ENCODE measurements around the gene CHN1. TPM values are rescaled to one million over a fixed set of nuclear protein-coding genes. Genes with fewer than 3 reads are reported as not detected.

CHN1 gene
- total RNA-seq, 4 donors from 2014 or later: 3.4 to 60.2 (median 7.1) TPM

DNA sequence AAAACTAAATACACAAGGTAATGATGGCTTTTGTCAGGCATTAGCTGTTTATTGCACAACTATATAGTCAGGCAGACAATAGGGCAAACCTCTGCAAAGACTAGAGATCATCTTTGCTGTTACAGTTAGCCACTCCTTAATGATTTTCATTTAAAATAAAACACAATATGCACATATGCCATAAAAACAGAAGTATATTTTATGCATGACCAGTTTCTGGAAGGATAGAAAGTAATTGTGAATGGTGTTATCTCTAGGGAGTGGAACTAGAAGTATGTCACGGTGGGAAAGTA, 102.0 kb downstream of the CHN1 start:
- H3K27ac ChIP-seq: no peak overlapping the region
- DNase-seq: no peak

DNA sequence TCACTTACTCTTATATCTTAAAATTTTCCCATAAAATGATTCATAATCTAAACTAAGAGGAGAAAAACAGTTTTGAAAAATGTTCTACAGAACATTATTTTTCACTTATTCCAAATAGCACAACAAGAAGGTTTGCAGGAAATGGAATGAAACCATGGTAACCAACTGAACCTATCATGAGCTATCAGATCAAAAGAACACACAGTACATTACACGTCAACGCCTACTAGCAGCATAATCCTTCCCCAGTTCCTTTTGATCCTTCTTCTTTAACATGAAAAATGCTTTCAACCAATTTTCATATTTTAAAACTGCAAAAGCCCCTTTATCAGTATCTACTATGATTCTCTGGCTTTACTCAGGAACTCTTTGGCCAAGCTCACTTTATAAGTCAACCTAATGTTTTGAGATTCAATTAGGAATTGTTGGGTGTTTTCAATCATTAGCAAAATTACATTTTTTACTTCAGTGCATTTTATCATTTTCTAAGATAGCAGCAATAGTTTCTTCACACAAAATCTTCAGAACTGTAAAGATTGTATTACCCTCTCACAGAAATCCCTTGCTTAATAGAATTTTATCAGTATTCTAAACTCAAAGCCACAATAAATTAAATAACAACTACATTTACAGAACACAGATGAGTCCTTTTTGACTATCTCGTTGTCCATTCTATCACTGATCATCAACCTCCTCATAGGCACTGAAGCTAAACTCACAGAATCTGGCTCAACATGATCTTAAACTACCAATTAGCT, 102.5 kb downstream of the CHN1 start:
- no peaks in the 10 kb centered on the region for H3K36me3 ChIP-seq
- H3K27ac ChIP-seq: no peak overlapping the region
- no peaks in the 10 kb centered on the region for H3K27me3 ChIP-seq
- no peaks in the 10 kb centered on the region for H3K4me1 ChIP-seq
- no peak for TF ChIP-seq POLR2A (IDR thresholded peaks at IDR 0.05)
- TF ChIP-seq, protein P1, sequence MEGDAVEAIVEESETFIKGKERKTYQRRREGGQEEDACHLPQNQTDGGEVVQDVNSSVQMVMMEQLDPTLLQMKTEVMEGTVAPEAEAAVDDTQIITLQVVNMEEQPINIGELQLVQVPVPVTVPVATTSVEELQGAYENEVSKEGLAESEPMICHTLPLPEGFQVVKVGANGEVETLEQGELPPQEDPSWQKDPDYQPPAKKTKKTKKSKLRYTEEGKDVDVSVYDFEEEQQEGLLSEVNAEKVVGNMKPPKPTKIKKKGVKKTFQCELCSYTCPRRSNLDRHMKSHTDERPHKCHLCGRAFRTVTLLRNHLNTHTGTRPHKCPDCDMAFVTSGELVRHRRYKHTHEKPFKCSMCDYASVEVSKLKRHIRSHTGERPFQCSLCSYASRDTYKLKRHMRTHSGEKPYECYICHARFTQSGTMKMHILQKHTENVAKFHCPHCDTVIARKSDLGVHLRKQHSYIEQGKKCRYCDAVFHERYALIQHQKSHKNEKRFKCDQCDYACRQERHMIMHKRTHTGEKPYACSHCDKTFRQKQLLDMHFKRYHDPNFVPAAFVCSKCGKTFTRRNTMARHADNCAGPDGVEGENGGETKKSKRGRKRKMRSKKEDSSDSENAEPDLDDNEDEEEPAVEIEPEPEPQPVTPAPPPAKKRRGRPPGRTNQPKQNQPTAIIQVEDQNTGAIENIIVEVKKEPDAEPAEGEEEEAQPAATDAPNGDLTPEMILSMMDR (IDR thresholded peaks at IDR 0.05): no peak
- H3K4me3 ChIP-seq: no peak overlapping the region
- no peak for DNase-seq
- H3K9me3 ChIP-seq: no peaks in the 10 kb centered on the region

More for the DNA sequence above, 102.0 kb downstream of the CHN1 start:
- no peaks in the 10 kb centered on the region for H3K4me1 ChIP-seq
- no peaks in the 10 kb centered on the region for H3K36me3 ChIP-seq
- H3K27me3 ChIP-seq: no peaks in the 10 kb centered on the region
- H3K4me3 ChIP-seq: no peak overlapping the region
- H3K9me3 ChIP-seq: no peaks in the 10 kb centered on the region
- TF ChIP-seq, protein P1 (IDR thresholded peaks at IDR 0.05): no peak
- no peak for TF ChIP-seq POLR2A (IDR thresholded peaks at IDR 0.05)

DNA sequence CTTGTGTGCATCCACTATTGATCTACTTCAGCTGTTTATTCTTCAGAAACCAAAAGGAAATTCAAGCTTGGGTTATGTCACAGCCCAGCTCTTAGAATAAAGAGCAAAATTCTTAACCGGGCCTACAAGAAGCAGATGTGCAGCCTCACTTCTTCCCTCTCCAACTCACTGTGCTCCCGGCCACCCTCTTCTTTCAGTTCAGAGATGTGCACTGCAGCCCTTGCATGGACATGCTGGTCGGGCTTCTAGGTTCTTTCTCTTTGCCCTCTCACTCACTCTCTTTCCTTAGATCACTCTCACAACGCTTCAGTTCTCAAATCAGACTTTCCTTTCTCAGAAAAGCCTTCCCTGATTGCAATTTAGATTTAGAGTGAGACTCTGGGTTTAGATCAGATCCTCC, 104.1 kb downstream of the CHN1 start:
- Histone ChIP-seq H3K4me3 (no peak overlapping the region), H3K36me3 (no peaks in the 10 kb centered on the region), H3K27ac (no peak overlapping the region), H3K9me3 (no peaks in the 10 kb centered on the region), H3K27me3 (no peaks in the 10 kb centered on the region), H3K4me1 (no peaks in the 10 kb centered on the region)
- DNase-seq: no peak
- TF ChIP-seq, protein P1 (IDR thresholded peaks at IDR 0.05): no peak
- TF ChIP-seq POLR2A (IDR thresholded peaks at IDR 0.05): no peak

DNA sequence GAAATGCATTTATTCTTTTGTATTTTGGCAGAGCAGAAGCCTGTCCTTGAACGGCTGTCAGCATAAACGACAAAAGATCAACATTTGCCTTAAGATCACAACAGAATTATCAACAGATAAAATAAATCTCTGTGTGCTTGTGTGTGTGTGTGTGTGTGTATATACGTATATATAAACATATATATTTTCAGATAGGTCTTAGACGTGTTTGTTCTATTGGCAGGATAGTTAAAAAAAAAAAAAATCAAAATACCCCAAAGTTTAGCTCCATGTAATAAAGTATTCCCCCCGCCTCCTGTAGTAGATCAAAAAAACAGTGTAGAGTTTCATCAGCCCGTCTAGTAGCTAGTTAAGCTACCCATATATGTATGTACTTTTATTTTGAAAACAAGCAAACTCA, 107.9 kb downstream of the CHN1 start:
- Histone ChIP-seq H3K9me3 (no peaks in the 10 kb centered on the region), H3K4me1 (no peaks in the 10 kb centered on the region), H3K27ac (no peak overlapping the region), H3K4me3 (no peak overlapping the region), H3K27me3 (no peaks in the 10 kb centered on the region), H3K36me3 (no peaks in the 10 kb centered on the region)
- DNase-seq: no peak
- no peak for TF ChIP-seq POLR2A (IDR thresholded peaks at IDR 0.05)
- TF ChIP-seq, protein P1 (IDR thresholded peaks at IDR 0.05): no peak

DNA sequence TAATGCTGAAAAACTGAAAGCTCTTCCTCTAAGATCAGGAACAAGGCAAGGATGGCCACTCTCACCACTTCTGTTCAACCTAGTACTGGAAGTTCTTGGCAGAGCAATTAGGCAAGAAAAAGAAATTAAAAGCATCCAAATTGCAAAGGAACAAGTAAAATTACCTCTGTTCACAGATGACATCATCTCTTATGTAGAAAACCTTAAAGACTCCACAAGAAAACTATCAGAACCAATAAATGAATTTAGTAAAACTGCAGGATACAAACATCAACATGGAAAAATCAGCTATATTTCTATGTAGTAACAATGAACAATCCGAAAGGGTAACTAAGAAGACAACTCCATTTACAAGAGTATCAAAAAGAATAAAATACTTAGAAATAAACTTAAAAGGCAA, 112.2 kb downstream of the CHN1 start:
- Histone ChIP-seq H3K36me3 (no peaks in the 10 kb centered on the region), H3K4me1 (no peaks in the 10 kb centered on the region), H3K9me3 (no peaks in the 10 kb centered on the region), H3K27ac (no peak overlapping the region), H3K27me3 (no peaks in the 10 kb centered on the region), H3K4me3 (no peak overlapping the region)
- TF ChIP-seq, protein P1 (IDR thresholded peaks at IDR 0.05): no peak
- TF ChIP-seq POLR2A (IDR thresholded peaks at IDR 0.05): no peak
- DNase-seq: no peak

DNA sequence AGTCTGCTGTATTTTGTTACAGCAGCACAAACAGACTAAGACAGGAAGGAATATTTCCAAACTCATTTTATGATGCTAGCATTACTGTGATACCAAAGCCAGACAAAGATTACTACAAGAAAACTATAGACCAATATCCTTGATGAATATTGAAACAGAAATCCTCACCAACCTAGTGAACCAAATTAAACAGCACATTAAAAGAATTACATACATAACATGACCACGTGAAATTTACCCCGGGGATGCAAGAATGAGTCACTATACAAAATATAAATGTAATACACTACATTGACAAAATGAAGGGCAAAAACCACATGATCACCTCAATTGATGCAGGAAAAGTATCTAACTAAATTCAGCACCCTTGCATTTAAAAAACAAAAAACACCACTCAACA, 112.6 kb downstream of the CHN1 start:
- H3K27me3 ChIP-seq: no peaks in the 10 kb centered on the region
- TF ChIP-seq, protein P1 (IDR thresholded peaks at IDR 0.05): no peak
- no peak for TF ChIP-seq POLR2A (IDR thresholded peaks at IDR 0.05)
- H3K27ac ChIP-seq: no peak overlapping the region
- DNase-seq: no peak
- H3K4me1 ChIP-seq: no peaks in the 10 kb centered on the region
- no peak overlapping the region for H3K4me3 ChIP-seq
- no peaks in the 10 kb centered on the region for H3K36me3 ChIP-seq
- no peaks in the 10 kb centered on the region for H3K9me3 ChIP-seq
